Gastrocnemius medialis (tissue), 4 donors: Measurements from ENCODE around the gene PILRB. TPM values are rescaled to one million over a fixed set of nuclear protein-coding genes. Genes with fewer than 3 reads are reported as not detected.

Source experiments
- ATAC-seq, 2 donors: fragments of 150-250 bp; one replicate each; pipeline ENCODE4 v1.9.1; 2016
- DNase-seq, 2 donors: peaks; one replicate each; pipeline ENCODE4 v3.0.0-alpha.2; 2019
- H3K27ac ChIP-seq, 4 donors: fragments of 200-600 bp; sonication (generic); 1 replicate in 1 of 4; 2 replicates in 3 of 4; pipeline ENCODE4 v1.5.1; 2016 to 2018; ENCODE audit warnings: mild to moderate bottlenecking in 2 of 4, moderate library complexity in 1 of 4
- H3K27me3 ChIP-seq, 3 donors: fragments of 200-600 bp; sonication (generic) in 2 of 3; 1 replicate in 1 of 3; 2 replicates in 2 of 3; pipeline versions ENCODE4 v1.5.1 to v1.6.0; 2016 to 2019; ENCODE audit warnings: mild to moderate bottlenecking in 1 of 3, moderate library complexity in 1 of 3
- H3K36me3 ChIP-seq, 2 donors: fragments of 200-600 bp; sonication (generic) in 1 of 2; one replicate each; pipeline ENCODE4 v1.5.1; 2017 to 2018
- H3K4me1 ChIP-seq, 2 donors: fragments of 200-600 bp; sonication (generic) in 1 of 2; one replicate each; pipeline ENCODE4 v1.5.1; 2016 to 2017; ENCODE audit warnings: mild to moderate bottlenecking in 2 of 2
- H3K4me3 ChIP-seq, 4 donors: fragments of 200-600 bp; sonication (generic) in 3 of 4; 1 replicate in 1 of 4; 2 replicates in 3 of 4; pipeline ENCODE4 v1.5.1; 2016 to 2019; ENCODE audit warnings: mild to moderate bottlenecking in 2 of 4
- H3K9me3 ChIP-seq, 3 donors: fragments of 200-600 bp; sonication (generic) in 2 of 3; 1 replicate in 1 of 3; 2 replicates in 2 of 3; pipeline ENCODE4 v1.5.1; 2016 to 2019
- CTCF ChIP-seq, 5 experiments: fragments of 450-650 bp in 3 of 5; fragments of 200-600 bp in 2 of 5; sonication (generic) in 2 of 5; IDR thresholded peaks in 4 of 5; conservative IDR thresholded peaks in 1 of 5; 1 replicate in 4 of 5; 2 replicates in 1 of 5; pipeline ENCODE4 v1.5.1; 2016 to 2019; ENCODE audit warnings: antibody characterized with exemption in 5 of 5, mild to moderate bottlenecking in 3 of 5, moderate library complexity in 3 of 5
- POLR2A ChIP-seq, 2 donors: fragments of 450-650 bp; IDR thresholded peaks; one replicate each; pipeline ENCODE4 v1.6.1; 2017; ENCODE audit warnings: antibody characterized with exemption in 2 of 2, mild to moderate bottlenecking in 2 of 2, moderate library complexity in 2 of 2
- in situ Hi-C, 4 donors: fragments of 200-750 bp; cut with MboI; loops; one replicate each; pipeline versions ENCODE4 v1.15.0 to v1.8.0; 2017; ENCODE audit warnings: low sequenced_read_pairs in 4 of 4
- intact Hi-C: fragments of 100-400 bp; cut with DNase I; formaldehyde crosslinking; loops from one replicate; pipeline ENCODE4 v1.15.1; 2023; ENCODE audit warnings: low total_unique reads
- total RNA-seq, 4 donors: library from RNA; depleted of rRNA; stranded (reverse); fragments of >200 nt; gene quantifications; one replicate each; pipeline versions ENCODE4 v1.1.0 to v1.2.3, GENCODE V29; 2016

Gene PILRB
- total RNA-seq, 4 donors from 2014 or later, result 11.8 to 32.4 (median 20.8) TPM

GRCh38 chr7:100394077-100394476 is 36.2 kb downstream of the PILRB start:
- no peaks in the 10 kb centered on the region for H3K9me3 ChIP-seq
- H3K4me3 ChIP-seq, result no peak overlapping the region
- H3K27ac ChIP-seq, result no peak overlapping the region
- in situ Hi-C loops, result no loop called here
- no peaks in the 10 kb centered on the region for H3K36me3 ChIP-seq
- intact Hi-C loops, result no loop called here
- H3K27me3 ChIP-seq, result no peaks in the 10 kb centered on the region
- H3K4me1 ChIP-seq, result no peaks in the 10 kb centered on the region
- TF ChIP-seq POLR2A (IDR thresholded peaks at IDR 0.05), result no peak
- no peak for TF ChIP-seq CTCF (IDR thresholded peaks at IDR 0.05 in 4 of 5, conservative IDR thresholded peaks at IDR 0.05 in 1 of 5)
- ATAC-seq (no peak), DNase-seq (no peak)

- Histone ChIP-seq H3K4me1 (no peaks in the 10 kb centered on the region), H3K4me3 (no peak overlapping the region), H3K9me3 (no peaks in the 10 kb centered on the region), H3K27me3 (no peaks in the 10 kb centered on the region), H3K27ac (no peak overlapping the region), H3K36me3 (no peaks in the 10 kb centered on the region)
- ATAC-seq, result peak in 1 of 2 donors; percentile 26
- DNase-seq, result no peak
- TF ChIP-seq POLR2A (IDR thresholded peaks at IDR 0.05), result no peak
- TF ChIP-seq CTCF (IDR thresholded peaks at IDR 0.05 in 4 of 5, conservative IDR thresholded peaks at IDR 0.05 in 1 of 5), result no peak
- in situ Hi-C loops (no loop called here), intact Hi-C loops (no loop called here)
Measured at GRCh38 chr7:100396421-100396982, 38.6 kb downstream of the PILRB start.

DNA sequence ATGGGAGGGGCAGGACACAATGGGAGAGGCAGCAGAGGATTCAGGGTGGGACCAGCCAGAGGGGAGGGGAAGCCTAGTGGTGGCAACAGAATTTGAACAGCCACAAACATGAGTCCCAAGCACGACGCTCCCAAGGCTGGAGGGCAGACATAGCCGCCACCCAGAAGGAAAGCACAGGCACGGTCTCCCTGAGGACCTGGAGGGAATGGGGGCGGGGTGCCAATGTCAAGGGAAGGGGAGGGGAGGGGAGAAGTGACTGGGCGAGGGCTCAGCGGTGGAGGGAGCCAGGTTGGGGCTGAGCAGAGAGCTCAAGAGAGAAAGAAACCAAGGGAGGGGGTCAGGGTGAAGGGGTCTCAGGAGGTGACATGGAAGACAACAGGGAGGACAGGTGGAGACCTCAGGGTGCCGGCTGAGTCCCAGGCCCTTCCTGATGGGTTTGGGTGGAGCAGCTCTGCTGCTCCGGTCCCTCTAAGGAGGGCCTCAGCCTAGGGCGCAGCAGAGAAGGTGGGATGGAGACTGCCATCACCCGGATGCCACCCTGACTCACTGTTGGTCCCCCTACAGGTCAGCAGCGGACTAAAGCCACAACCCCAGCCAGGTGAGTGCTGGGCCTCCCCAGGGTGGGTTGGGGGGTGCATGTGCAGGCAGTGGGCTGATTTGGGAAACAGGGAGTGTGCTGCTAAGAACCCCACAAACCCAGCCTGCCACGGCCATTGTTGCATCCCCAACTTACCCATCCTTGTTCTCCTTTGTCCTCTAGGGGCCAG is 39.6 kb downstream of the PILRB start:
- Histone ChIP-seq H3K4me1 (no peaks in the 10 kb centered on the region), H3K27ac (no peak overlapping the region), H3K4me3 (no peak overlapping the region), H3K36me3 (no peaks in the 10 kb centered on the region), H3K27me3 (no peaks in the 10 kb centered on the region), H3K9me3 (no peaks in the 10 kb centered on the region)
- intact Hi-C loops, result no loop called here
- no peak for ATAC-seq
- DNase-seq, result no peak
- in situ Hi-C loops, result no loop called here
- TF ChIP-seq CTCF (IDR thresholded peaks at IDR 0.05 in 4 of 5, conservative IDR thresholded peaks at IDR 0.05 in 1 of 5) (no peak), POLR2A (IDR thresholded peaks at IDR 0.05) (no peak)

DNA sequence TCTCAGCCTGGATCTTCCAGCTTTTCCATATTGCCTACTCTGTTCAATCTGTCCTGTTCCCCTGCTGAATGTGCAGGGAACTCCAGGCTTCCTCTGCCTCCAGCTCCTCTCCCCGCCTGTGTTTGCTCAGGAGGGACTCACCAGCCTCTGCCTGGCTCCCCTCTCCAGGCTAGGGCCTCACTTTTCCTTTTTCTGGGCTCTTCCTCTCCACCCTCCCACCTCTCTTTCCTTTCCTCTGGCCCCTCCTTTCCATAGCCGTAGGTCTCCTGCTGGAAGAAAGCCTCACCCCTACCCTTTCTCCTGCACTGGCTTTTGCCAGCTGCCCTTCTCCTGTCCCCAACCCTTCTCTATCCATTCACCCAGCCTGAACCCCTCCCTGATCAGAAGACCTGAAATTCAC is 40.3 kb downstream of the PILRB start:
- ATAC-seq, result no peak
- in situ Hi-C loops, result no loop called here

DNA sequence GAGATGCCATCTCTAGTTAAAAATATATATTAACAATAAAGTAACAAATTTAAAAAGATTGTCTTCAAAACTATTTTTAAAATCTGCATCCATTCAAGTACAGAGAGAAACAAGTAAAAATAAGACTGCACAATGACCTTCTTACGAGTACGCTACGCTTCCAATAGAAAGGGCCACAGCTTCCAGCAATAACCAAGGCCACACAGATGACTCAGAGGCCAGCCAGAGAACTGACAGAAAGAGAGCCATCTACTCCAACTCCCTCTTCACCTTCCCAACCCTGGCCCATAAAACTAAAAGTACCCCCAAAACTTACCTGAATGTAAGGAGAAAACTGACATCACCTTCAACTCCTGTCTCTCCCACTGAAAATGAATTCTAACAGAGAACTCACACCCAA is 42.1 kb downstream of the PILRB start:
- no peak overlapping the region for H3K4me3 ChIP-seq
- H3K36me3 ChIP-seq, result no peaks in the 10 kb centered on the region
- no peak for ATAC-seq
- no peak for DNase-seq
- in situ Hi-C loops, result no loop called here
- no peaks in the 10 kb centered on the region for H3K27me3 ChIP-seq
- intact Hi-C loops, result no loop called here
- H3K9me3 ChIP-seq, result no peaks in the 10 kb centered on the region
- no peak for TF ChIP-seq POLR2A (IDR thresholded peaks at IDR 0.05)
- TF ChIP-seq CTCF (IDR thresholded peaks at IDR 0.05 in 4 of 5, conservative IDR thresholded peaks at IDR 0.05 in 1 of 5), result no peak
- H3K27ac ChIP-seq, result no peak overlapping the region
- no peaks in the 10 kb centered on the region for H3K4me1 ChIP-seq

More for the DNA sequence above, 40.3 kb downstream of the PILRB start:
- H3K27ac ChIP-seq, result no peak overlapping the region
- no peak for DNase-seq
- no peaks in the 10 kb centered on the region for H3K9me3 ChIP-seq
- no peaks in the 10 kb centered on the region for H3K27me3 ChIP-seq
- no peaks in the 10 kb centered on the region for H3K36me3 ChIP-seq
- no peak for TF ChIP-seq POLR2A (IDR thresholded peaks at IDR 0.05)
- H3K4me1 ChIP-seq, result no peaks in the 10 kb centered on the region
- intact Hi-C loops, result no loop called here
- no peak overlapping the region for H3K4me3 ChIP-seq
